Caco-2 (cell line): ENCODE results near the gene CUL9. TPM values are rescaled to one million over a fixed set of nuclear protein-coding genes. Genes with fewer than 3 reads are reported as not detected.

Experiments
- BruUV-seq: library from RNA; stranded (reverse); fragments of 400-500 nt; replicated peaks from 2 replicates; lab custom pipeline; 2021; lab: Mats Ljungman, UMichigan
- CTCF ChIA-PET: fragments of 300-600 bp; sonication (Branson Sonifier 250); formaldehyde crosslinking; loops from one replicate; lab custom pipeline; 2022; ENCODE audit warnings: antibody characterized with exemption; lab: Charles Lee
- POLR2A ChIA-PET: fragments of 300-600 bp; sonication (Branson Sonifier 250); formaldehyde crosslinking; loops from one replicate; lab custom pipeline; 2022; ENCODE audit warnings: antibody characterized with exemption; lab: Charles Lee
- DNase-seq, 2 experiments: peaks; one replicate each; pipeline versions ENCODE4 v3.0.0 to v3.0.0-alpha.2; 2020 to 2022
- H3K27me3 ChIP-seq: replicated peaks from 2 replicates; pipeline ENCODE4 v1.6.0; 2011; ENCODE audit warnings: low read length; ENCODE audit not compliant: control insufficient read depth, insufficient read depth
- H3K36me3 ChIP-seq: 2 replicates; pipeline ENCODE4 v1.5.1; 2011; ENCODE audit warnings: low read length; ENCODE audit not compliant: control insufficient read depth, insufficient read depth
- H3K4me1 ChIP-seq: fragments of 250-450 bp; sonication (Bioruptor Pico); 2 replicates; pipeline ENCODE4 v1.5.1; 2020; ENCODE audit warnings: mild to moderate bottlenecking
- H3K4me3 ChIP-seq: 2 replicates; pipeline ENCODE4 v1.5.1; 2011; ENCODE audit warnings: low read depth, mild to moderate bottlenecking, control low read depth, low read length
- H3K9me3 ChIP-seq: fragments of 250-450 bp; sonication (Bioruptor Pico); 2 replicates; pipeline ENCODE4 v1.5.1; 2020; ENCODE audit warnings: mild to moderate bottlenecking, moderate library complexity
- H3K27ac Mint-ChIP-seq: one replicate; pipeline ENCODE4 v1.8.0; 2022; ENCODE audit warnings: mixed read lengths; ENCODE audit not compliant: unreplicated experiment
- H3K27me3 Mint-ChIP-seq: one replicate; pipeline ENCODE4 v1.8.0; 2022; ENCODE audit warnings: mixed read lengths; ENCODE audit not compliant: insufficient read depth, unreplicated experiment
- H3K36me3 Mint-ChIP-seq: one replicate; pipeline ENCODE4 v1.8.0; 2022; ENCODE audit warnings: mild to moderate bottlenecking, mixed read lengths; ENCODE audit not compliant: insufficient read depth, unreplicated experiment
- H3K4me1 Mint-ChIP-seq: one replicate; pipeline ENCODE4 v1.8.0; 2022; ENCODE audit warnings: low read depth, mixed read lengths; ENCODE audit not compliant: unreplicated experiment
- H3K4me3 Mint-ChIP-seq: one replicate; pipeline ENCODE4 v1.8.0; 2022; ENCODE audit warnings: mild to moderate bottlenecking, moderate library complexity, mixed read lengths; ENCODE audit not compliant: unreplicated experiment
- H3K9me3 Mint-ChIP-seq: one replicate; pipeline ENCODE4 v1.8.0; 2022; ENCODE audit warnings: mixed read lengths; ENCODE audit not compliant: unreplicated experiment
- intact Hi-C: fragments of 100-400 bp; cut with micrococcal nuclease; formaldehyde crosslinking; loops from one replicate; pipeline ENCODE4 v1.10.0; 2022; ENCODE audit not compliant: unreplicated experiment
- total RNA-seq: library from RNA; stranded (reverse); gene quantifications from 2 replicates; pipeline ENCODE4 v1.2.3, GENCODE V29; 2022
- TF ChIP-seq, protein P1 (sequence below), 2 experiments: fragments of 200-600 bp in 1 of 2; IDR thresholded peaks; 1 replicate in 1 of 2; 2 replicates in 1 of 2; pipeline versions ENCODE4 v1.5.1 to v1.8.0; 2011 to 2022; ENCODE audit warnings: antibody characterized with exemption in 1 of 2, control low read depth in 1 of 2, inconsistent platforms in 1 of 2, low read depth in 1 of 2, low read length in 1 of 2, mild to moderate bottlenecking in 1 of 2, moderate library complexity in 1 of 2; ENCODE audit not compliant: insufficient read depth in 1 of 2, severe bottlenecking in 1 of 2, unreplicated experiment in 1 of 2

Gene CUL9
- total RNA-seq, 1 experiment from 2014 or later: 16.7 TPM

DNA sequence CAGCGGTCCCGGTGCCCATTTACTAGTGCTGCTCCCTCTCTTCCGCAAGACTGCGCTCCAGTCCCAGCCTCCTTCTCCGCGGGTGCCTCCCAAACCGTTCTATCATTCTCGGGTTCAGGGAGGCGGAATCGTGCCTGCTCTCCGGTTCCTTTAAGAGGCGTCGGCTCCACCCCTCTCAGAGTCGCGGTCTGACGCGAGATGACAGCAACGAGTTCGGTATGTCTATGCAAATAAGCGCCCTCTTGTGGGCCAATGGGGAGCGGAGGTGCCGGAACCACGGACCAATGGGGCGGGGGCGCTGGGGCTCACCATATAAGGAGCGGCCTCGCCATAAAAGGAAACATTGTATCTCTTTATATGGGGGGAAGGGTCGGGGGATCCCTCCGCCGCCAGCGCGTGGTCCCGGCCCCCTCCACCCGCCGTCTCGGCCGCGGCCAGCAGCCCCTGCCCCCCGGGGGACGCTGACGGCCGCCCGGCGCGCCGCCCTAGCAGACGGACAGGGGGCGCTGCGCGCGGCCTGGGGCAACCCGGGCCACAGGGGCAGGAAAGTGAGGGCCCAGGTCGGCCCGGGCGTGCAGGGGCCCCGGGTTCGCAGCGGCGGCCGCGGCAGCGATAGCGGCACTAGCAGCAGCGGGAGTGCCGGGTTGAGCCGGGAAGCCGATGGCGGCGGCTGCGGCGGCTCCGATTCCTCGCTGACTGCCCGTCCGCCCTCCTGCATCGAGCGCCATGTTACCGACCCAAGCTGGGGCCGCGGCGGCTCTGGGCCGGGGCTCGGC, 10.9 kb upstream of the CUL9 start, which contains the start of gene SRF:
Gene SRF (plus strand): TSS at position 339 of the 776 bp plus-strand sequence. CDS start 388 bp downstream, at position 727.
- Histone ChIP-seq H3K36me3 (peaks cover under 1% of the 10 kb centered on the region), H3K4me3 (peak within 1 kb of the TSS; percentile 95), H3K4me1 (peaks cover 25% of the 10 kb centered on the region; the same call in 1 of the 2 replicates), H3K9me3 (no peaks in the 10 kb centered on the region), H3K27me3 (no peaks in the 10 kb centered on the region)
- TSS peak; percentile 18 for BruUV-seq
- peak; percentile 99 for DNase-seq
- TF ChIP-seq, protein P1, sequence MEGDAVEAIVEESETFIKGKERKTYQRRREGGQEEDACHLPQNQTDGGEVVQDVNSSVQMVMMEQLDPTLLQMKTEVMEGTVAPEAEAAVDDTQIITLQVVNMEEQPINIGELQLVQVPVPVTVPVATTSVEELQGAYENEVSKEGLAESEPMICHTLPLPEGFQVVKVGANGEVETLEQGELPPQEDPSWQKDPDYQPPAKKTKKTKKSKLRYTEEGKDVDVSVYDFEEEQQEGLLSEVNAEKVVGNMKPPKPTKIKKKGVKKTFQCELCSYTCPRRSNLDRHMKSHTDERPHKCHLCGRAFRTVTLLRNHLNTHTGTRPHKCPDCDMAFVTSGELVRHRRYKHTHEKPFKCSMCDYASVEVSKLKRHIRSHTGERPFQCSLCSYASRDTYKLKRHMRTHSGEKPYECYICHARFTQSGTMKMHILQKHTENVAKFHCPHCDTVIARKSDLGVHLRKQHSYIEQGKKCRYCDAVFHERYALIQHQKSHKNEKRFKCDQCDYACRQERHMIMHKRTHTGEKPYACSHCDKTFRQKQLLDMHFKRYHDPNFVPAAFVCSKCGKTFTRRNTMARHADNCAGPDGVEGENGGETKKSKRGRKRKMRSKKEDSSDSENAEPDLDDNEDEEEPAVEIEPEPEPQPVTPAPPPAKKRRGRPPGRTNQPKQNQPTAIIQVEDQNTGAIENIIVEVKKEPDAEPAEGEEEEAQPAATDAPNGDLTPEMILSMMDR (IDR thresholded peaks at IDR 0.05; ENCODE audit: insufficient read depth in 1 of 2, low read depth in 1 of 2, low read length in 1 of 2, severe bottlenecking in 1 of 2, unreplicated experiment in 1 of 2): peak; percentile 13 to 68
- Mint-ChIP-seq H3K36me3 (peaks cover 50% of the 10 kb centered on the region), H3K27me3 (no peaks in the 10 kb centered on the region), H3K4me3 (peak within 1 kb of the TSS; percentile 98), H3K27ac (peak within 1 kb of the TSS; percentile 91), H3K9me3 (no peaks in the 10 kb centered on the region), H3K4me1 (peaks cover 12% of the 10 kb centered on the region)
- intact Hi-C loops: loop anchor here (1.0 to 5.0 kb wide), 5 partner anchors 56 to 425 kb away; partner anchors contain the start of genes DNPH1, KLC4, MRPL2 and TBCC
- POLR2A ChIA-PET: interaction anchor here (0.6 to 1.5 kb wide), 9 partner anchors 11 to 267 kb away, joined by 3 to 16 read pairs (median 7); partner anchors contain the start of genes CNPY3, CUL7, CUL9 and KLC4
- CTCF ChIA-PET: interaction anchor here (0.6 to 1.2 kb wide), 4 partner anchors 11 to 425 kb away, joined by 3 to 5 read pairs (median 4); partner anchors contain the start of genes CUL9 and TBCC

DNA sequence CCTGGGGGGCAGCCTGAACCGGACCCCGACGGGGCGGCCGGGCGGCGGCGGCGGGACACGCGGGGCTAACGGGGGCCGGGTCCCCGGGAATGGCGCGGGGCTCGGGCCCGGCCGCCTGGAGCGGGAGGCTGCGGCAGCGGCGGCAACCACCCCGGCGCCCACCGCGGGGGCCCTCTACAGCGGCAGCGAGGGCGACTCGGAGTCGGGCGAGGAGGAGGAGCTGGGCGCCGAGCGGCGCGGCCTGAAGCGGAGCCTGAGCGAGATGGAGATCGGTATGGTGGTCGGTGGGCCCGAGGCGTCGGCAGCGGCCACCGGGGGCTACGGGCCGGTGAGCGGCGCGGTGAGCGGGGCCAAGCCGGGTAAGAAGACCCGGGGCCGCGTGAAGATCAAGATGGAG, 10.3 kb upstream of the CUL9 start:
- TF ChIP-seq, protein P1 (IDR thresholded peaks at IDR 0.05; ENCODE audit: insufficient read depth in 1 of 2, low read depth in 1 of 2, low read length in 1 of 2, severe bottlenecking in 1 of 2, unreplicated experiment in 1 of 2): no peak
- ChIA-PET POLR2A (interaction anchor here (1.0 to 1.5 kb wide), 3 partner anchors 10 to 243 kb away, joined by 3 to 16 read pairs (median 8); partner anchors contain the start of genes CNPY3 and CUL9), CTCF (interaction anchor here (0.6 to 1.2 kb wide), 5 partner anchors 10 to 426 kb away, joined by 3 to 5 read pairs (median 4); partner anchors contain the start of genes CUL9, KLHDC3, MEA1 and TBCC)
- peak overlapping the region; percentile 83 for H3K27ac Mint-ChIP-seq
- Histone ChIP-seq H3K36me3 (peaks cover 3% of the 10 kb centered on the region), H3K9me3 (no peaks in the 10 kb centered on the region), H3K4me3 (peak overlapping the region; percentile 95), H3K4me1 (peaks cover 25% of the 10 kb centered on the region; the same call in 1 of the 2 replicates), H3K27me3 (no peaks in the 10 kb centered on the region)
- intact Hi-C loops: loop anchor here (1.0 to 5.0 kb wide), 5 partner anchors 56 to 425 kb away; partner anchors contain the start of genes DNPH1, KLC4, MRPL2 and TBCC
- no TSS peak for BruUV-seq
- H3K36me3 Mint-ChIP-seq: peaks cover 51% of the 10 kb centered on the region
- peak in 1 of 2 experiments; percentile 44 for DNase-seq
- peak overlapping the region; percentile 98 for H3K4me3 Mint-ChIP-seq
- peaks cover 12% of the 10 kb centered on the region for H3K4me1 Mint-ChIP-seq
- H3K9me3 Mint-ChIP-seq: no peaks in the 10 kb centered on the region
- H3K27me3 Mint-ChIP-seq: no peaks in the 10 kb centered on the region
